Hematopoietic multipotent progenitor cell (in vitro differentiated cells): ENCODE measurements around the gene SLC13A2. TPM values are rescaled to one million over a fixed set of nuclear protein-coding genes. Genes with fewer than 3 reads are reported as not detected.
A peak's percentile ranks its signal among the peaks of the same experiment; 100 is the strongest.
"Not testable (repeated sequence)": the region's sequence is repeated elsewhere in the genome, so short reads cannot be mapped to it uniquely, and the experiment has no call there.

Source experiments
- DNase-seq, 3 donors: peaks; one replicate each; pipeline ENCODE4 v3.0.0-alpha.2; 2011 to 2015; ENCODE audit warnings: low read depth in 2 of 3, low spot score in 2 of 3
- total RNA-seq: library from RNA; depleted of rRNA; stranded (reverse); fragments of >200 nt; gene quantifications from one replicate; pipeline ENCODE4 v1.2.3, GENCODE V29; 2012

The SLC13A2 gene, protein sequence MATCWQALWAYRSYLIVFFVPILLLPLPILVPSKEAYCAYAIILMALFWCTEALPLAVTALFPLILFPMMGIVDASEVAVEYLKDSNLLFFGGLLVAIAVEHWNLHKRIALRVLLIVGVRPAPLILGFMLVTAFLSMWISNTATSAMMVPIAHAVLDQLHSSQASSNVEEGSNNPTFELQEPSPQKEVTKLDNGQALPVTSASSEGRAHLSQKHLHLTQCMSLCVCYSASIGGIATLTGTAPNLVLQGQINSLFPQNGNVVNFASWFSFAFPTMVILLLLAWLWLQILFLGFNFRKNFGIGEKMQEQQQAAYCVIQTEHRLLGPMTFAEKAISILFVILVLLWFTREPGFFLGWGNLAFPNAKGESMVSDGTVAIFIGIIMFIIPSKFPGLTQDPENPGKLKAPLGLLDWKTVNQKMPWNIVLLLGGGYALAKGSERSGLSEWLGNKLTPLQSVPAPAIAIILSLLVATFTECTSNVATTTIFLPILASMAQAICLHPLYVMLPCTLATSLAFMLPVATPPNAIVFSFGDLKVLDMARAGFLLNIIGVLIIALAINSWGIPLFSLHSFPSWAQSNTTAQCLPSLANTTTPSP
- not detected for total RNA-seq

DNA sequence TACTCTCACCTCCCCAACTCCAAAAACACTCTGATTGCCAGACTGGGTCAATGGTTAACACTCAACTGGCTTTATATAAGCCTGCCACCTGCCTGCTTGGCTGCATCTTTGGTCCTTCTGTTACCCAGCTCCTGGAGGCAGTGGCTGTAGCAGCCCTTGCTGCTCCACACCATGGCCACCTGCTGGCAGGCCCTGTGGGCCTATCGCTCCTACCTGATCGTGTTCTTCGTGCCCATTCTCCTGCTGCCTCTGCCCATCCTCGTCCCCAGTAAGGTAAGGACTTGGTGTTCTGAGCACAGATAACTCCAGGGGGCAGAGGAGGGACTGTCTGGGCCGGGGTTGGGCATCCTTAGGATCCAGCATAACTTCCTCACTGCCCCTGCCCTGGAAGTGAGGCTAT is at the start of gene SLC13A2:
Gene SLC13A2 (plus strand): TSS at position 103 of the 400 bp plus-strand sequence. CDS start 69 bp downstream, at position 172.
- no peak for DNase-seq

DNA sequence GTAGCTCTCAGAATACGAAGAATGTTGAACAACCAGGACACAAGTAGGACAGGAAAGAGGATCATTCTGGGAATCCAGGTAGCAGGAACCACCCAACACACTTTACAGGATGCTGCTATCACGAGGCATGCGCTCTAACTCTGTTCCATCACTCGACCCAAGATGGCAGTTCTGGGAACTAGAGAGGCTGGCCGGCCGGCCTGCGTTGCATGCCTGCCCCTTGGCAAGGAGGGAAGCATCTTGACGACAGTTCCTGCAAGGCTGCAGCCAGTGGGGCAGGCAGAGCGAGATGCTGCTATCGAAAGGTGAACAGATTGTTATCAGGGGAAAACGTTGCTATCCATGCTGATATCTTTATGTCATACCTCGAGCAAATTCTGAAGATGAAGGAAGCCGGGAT is 48.2 kb upstream of the SLC13A2 start:
- no peak for DNase-seq

DNA sequence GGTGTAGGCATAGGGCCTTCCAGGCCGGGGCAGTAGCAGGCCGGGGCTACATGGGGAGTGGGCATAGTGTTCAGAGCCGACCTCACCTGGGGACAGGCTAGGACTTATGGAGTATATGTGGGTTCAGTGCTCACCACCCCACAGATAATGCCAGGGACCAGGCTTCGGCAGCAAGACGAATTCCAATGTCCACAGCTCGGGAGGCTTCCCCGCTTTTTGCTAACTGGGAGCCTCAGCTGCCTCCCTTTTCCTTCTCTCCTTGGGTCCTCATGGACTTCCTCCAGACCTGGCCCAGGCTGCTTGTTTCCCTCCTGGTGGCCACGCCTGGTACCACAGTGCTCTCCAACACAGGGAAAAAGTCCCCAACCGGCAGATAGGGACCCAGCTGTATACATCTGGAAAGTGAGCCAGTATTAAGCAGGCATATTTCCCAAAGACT is 47.3 kb upstream of the SLC13A2 start:
- DNase-seq: no peak

GRCh38 chr17:28427371-28427770 is 46.1 kb upstream of the SLC13A2 start:
- no peak for DNase-seq

DNA sequence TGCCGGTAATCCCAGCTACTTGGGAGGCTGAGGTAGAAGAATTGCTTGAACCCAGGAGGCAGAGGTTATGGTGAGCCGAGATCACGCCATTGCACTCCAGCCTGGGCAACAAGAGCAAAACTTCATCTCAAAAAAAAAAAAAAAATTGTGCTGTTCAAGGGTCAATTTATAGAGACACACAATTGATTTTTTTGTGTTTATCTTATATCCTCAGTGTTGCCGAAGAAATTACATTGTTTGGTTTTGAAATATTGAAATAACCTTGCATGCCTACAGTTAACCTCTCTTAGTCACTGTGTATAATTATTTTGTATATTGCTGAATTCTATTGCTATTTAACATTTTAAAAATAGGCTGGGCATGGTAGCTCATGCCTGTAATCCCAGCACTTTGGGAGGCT is 45.5 kb upstream of the SLC13A2 start:
- DNase-seq: not testable (repeated sequence)

DNA sequence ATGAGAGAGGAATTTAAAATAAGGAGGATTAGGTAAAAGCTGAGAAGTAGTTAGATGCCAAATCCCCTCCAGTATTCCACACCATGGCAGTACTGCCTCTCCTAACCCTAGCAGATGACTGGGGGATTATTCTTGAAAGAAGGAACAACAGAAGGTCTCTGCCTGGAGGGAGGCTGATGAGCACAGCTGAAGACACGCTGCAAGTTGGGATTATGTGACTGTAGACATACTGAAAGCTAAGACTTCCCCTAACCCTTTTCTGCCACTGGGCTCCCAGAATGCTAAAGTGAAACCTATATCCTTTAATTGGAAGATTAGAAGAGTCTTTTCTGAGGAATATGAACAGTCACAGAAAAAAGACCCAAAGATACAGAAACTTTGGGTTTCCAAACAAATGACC is 39.7 kb upstream of the SLC13A2 start:
- no peak for DNase-seq

DNA sequence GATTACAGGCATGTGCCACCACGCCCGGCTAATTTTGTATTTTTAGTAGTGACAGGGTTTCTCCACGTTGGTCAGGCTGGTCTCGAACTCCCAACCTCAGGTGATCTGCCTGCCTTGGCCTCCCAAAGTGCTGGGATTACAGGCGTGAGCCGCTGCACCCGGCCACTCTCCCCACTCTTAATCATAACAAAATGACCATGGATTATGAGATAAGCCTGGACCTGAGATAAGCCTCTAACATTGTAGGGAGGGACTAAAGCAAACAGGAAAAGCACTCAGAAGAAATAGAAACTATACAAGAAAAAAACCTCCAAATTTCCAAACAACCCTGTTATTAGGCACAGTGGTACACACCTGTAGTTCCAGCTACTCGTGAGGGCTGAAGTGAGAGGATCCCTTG is 39.1 kb upstream of the SLC13A2 start:
- not testable (repeated sequence) for DNase-seq

GRCh38 chr17:28443901-28444638 is 29.4 kb upstream of the SLC13A2 start:
- DNase-seq: no peak

DNA sequence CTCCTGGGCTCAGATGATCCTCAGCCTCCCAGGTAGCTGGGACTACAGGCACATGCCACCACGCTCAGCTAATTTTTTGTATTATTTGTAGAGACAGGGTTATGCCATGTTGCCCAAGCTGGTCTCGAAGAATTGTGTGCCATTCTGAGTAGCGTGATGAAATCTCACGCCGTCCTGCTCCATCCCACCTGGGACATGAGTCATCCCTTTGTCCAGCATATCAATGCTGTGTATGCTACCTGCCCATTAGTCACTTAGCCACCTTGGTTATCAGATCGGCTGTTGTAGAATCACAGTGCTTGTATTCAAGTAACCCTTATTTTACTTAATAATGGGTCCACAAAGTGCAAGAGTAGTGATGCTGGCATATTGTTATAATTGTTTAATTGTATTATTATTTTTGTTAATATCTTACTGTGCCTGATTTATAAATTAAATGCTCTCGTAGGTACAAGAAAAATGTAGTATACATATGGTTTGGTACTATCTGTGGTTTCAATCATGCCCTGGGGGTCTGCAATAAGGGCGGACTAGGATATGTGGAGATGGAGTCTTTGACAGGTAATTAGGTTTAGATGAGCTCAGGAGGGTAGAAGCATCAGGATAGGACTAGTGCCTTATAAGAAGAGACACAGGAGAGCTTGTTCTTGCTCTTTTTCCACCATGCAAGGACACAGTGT is 26.6 kb upstream of the SLC13A2 start:
- DNase-seq: no peak

GRCh38 chr17:28447396-28447760 is 26.1 kb upstream of the SLC13A2 start:
- no peak for DNase-seq

DNA sequence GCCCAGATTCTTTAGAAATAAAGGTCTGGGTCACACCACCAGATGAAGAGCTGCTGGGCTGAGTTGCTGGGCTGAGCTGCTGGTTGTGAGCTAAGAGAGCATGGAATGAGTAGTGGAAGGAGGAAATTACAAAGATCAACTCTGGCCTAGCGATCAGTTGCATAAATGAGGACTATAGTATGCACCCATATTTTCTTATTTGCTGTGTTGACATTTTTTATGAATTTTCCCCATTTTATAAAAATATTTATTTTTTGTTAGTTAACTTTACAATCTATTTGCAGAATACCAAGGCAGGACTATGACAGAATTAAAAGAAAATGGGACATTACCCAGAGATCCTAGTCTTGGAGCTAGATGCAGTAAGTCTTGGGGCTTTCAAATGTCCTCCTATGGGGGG is 23.6 kb upstream of the SLC13A2 start:
- DNase-seq: no peak

- no peak for DNase-seq
Measured at GRCh38 chr17:28457890-28458289, 15.6 kb upstream of the SLC13A2 start.

DNA sequence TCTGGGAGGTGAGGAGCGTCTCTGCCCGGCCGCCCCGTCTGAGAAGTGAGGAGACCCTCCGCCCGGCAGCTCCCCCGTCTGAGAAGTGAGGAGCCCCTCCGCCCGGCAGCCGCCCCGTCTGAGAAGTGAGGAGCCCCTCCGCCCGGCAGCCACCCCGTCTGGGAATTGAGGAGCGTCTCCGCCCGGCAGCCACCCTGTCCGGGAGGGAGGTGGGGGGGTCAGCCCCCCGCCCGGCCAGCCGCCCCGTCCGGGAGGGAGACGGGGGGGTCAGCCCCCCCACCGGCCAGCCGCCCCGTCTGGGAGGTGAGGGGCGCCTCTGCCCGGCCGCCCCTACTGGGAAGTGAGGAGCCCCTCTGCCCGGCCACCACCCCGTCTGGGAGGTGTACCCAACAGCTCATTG is 14.6 kb upstream of the SLC13A2 start:
- not testable (repeated sequence) for DNase-seq

GRCh38 chr17:28460901-28461300 is 12.5 kb upstream of the SLC13A2 start:
- DNase-seq: no peak

GRCh38 chr17:28466001-28466400 is 7.4 kb upstream of the SLC13A2 start:
- DNase-seq: no peak

DNA sequence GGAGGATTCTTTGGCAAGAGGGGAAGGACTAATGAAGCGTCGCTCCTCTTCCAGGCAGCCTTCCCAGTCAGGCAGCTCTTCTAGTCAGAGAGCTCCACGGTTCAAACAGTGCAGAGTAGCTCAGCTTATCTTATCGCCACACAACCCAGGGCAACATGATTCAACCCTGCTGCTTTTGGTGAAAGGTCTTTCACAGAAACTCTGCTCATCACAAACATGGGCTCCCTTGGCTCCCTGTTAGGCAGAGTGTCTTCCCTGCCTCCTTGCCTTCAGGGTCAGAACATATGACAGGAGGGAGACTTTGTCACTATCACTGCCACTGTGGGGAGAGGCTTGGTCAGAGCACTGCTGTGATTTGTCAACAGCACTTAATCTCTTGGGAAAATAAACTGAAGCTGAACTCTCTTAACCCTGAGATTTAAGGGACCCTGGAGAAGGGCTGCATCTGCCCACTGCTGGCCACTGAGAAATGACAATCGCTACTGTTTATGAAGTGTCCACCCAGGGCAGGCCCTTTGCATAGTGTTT is 6.9 kb upstream of the SLC13A2 start:
- no peak for DNase-seq

- DNase-seq: peak in 1 of 3 donors; percentile 17
Measured at GRCh38 chr17:28467456-28468025, 5.9 kb upstream of the SLC13A2 start.

GRCh38 chr17:28468033-28468735 is 5.3 kb upstream of the SLC13A2 start:
- DNase-seq: not testable (repeated sequence)

DNA sequence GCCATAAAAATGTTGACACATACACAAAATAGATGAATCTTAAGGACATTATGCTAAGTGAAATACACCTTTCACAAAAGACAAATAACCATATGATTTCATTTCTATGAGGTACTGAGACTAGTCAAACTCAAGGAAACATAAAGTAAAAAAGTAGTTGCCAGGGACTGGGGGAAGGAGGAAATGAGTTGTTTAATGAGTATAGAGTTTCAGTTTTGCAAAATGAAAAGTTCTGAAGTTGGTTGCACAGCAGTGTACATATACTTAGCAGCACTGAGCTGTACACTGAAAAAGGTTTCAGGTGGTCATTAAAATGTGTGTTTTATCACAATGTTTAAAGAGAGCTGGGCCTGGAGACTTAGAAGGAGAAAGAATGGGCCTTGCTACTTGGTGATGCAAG is 4.7 kb upstream of the SLC13A2 start:
- DNase-seq: no peak

DNA sequence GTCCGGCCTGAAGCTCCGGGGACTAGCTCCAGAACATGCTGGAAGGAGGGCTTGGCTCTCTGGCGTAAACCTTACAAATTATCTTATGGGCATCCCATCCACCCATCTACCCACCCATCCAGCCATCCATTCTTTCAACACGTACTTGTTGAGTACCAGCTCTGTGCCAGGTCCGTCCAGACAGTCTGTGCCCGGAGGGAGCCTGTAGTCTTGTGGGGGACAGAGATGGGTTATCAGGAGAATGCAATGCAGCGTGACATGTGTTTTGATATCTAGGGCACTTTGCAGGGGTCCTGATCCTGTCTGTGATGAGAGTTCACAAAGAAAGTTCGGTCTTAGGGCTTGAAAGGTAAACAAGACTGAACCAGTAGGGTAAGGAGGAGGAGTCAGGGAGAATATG is 4.1 kb upstream of the SLC13A2 start:
- DNase-seq: no peak
